Inferior parietal cortex (tissue), 1 donor: ENCODE data around the gene TTC9.

Experiments used
- DNase-seq: peaks from one replicate; pipeline ENCODE4 v3.0.0-alpha.2; 2016; ENCODE audit errors: extremely low spot score

Gene TTC9

DNA sequence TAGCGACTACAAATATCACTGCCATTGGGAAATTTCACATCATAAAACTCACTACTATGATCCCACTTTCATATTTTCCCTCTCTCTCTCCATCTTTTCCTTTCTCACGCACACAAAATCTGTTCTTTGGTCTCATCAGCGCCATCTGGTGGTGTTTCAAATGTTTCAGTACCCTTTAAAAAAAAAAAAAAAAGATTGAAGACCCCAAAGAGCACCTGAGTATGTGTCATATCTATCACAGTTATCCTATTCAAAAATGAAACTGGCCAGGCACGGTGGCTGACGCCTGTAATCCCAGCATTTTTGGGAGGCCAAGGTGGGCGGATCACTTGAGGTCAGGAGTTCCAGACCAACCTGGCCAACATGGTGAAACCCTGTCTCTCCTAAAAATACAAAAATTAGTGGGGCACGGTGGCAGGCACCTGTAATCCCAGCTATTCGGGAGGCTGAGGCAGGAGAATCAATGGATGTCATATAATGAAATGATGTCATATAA is 72.4 kb downstream of the TTC9 start:
- DNase-seq = peak; percentile 66

DNA sequence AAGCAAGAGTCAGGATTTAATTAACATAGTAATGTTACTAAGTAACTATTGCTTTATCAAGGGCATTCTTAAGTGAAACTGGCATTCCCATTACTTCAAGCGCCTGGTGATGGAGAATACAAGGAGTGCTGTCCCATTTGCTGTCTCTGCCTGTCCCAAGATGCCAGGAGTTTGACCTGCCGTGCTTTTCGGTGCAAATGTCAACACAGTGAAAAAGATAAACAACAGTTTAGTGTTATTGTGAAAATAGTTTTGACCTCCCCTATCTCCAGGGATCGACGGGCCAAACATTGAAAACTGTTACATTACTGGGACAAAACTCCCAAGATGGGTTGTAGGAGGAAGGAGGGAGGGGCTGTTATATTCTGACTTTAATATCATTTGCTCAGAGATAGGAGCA is 74.8 kb downstream of the TTC9 start:
- no peak for DNase-seq

DNA sequence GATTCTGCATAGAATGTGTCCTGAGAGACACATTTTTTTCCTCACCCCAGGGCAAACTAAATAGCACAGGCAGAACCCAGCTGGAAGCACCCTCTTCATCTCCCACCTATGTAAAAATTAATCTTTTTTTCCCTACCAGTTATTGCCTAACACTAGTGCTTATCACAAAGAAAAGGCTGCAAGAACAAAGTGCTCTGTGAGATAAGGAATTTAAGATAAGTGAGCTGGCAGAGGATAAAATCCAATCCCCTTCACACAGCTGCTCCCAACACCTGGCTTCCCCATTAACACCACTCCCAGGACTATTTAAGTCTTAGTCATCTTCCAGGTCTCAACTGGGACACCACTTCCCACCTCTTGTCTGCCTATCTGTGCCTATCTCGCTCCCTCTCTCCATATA is 75.2 kb downstream of the TTC9 start:
- no peak for DNase-seq

DNA sequence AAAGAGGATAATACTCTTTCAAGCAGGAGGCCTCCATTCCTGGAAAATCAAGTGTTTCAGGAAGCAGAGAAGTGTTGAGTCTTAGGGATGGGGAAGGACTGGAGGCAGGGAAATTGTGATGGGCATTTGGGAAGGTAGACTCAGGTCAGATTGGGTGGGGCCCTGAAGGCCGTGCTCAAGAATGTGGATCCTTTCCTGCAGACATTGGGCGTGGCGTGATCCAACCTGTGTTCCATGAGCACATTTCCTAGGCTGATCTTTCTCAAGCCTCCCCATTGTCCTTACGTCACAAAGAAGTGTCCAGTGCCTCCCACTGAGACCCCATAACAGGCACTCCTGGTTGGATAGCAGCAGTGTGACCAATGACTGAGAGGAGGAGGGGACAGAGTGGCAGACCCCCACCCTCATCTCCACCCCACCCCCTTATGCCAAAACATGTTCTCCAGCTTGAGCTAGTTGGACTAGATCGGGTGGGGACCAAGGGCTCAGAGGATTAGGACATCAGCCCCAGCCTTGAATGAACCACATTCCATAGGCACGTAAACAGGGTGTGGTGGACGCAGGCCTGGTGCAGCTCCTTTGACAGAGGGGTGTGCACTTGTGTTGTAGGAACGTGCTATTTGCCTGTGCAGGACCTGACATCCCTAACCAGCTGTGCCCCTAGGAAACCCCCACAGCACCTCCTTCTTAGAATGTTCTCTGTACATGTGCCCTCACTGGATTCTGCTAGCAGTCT is 76.8 kb downstream of the TTC9 start:
- no peak for DNase-seq

DNA sequence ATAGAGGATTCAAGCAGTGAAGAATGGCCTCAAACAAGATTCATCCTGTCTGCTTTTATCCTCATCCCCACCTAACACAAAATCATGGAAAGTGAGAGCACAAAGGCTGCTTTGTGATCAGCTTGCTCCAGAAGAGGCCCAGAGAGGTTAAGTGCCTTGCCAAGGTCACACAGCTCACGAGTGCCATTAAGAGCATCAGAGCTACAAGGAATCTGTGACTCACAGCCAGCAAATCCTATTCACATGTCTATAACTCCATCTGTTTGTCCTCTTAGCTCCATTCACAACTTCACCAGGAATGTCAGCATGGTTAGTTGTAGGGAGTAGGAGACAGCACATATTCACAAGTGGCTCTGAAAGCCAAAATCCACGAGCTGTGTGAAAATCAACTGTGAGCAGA is 79.8 kb downstream of the TTC9 start:
- no peak for DNase-seq

DNA sequence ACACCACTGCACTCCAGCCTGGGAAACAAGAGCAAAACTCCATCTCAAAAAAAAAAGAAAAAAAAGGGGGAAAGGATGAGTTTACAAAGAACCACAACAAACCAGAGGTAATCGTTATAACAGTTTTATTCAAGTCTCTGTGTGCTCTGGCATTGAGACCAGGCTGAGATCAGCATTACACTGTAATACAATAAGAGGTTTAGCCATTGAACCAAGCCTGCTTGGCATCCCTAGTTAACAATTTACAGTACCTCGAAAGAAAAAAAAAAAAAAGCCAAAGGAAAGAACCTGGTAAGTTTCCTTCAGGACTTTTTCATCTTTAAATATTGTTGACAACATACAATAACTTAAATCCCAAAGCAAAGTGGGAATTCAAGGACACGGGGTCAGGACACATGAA is 80.7 kb downstream of the TTC9 start:
- no peak for DNase-seq

DNA sequence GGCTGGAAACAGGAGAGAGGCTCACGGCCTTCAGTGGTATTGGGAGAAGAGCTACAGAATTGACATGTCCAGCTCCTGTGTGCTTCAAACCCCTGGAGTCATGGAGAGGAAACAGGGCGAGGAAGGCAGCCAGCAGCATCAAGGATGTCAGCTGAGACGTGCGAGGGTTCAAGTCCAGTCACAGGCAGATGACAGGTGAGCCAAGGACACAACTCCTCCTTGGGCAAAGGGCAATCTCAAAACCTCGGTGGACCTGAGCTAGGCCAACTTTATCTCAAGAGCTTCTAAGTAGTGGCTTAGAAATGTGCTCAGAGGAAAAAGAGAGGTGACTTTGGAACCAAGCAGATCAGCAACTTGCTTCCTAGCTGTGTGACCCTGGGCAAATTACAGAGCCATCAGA is 81.6 kb downstream of the TTC9 start:
- DNase-seq = no peak

DNA sequence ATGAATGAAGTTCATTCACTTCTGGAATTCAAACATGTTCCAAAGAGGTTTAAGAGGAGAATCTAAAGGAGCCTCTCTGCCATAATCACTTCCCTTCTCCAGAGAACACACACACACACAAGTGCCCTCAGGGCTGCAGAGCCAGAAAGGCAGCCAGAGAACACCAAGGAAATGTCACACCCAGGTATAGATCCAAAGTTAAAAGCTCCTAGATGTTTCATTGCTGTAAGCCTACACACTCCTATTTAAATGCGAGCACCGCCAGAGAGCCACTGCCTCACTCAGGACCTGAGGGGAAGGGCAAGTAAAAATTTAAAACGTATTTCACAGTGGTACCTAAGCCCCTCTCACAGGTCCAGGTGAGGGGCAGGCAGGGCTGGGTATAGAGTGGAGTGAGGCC is 82.4 kb downstream of the TTC9 start:
- DNase-seq = no peak

DNA sequence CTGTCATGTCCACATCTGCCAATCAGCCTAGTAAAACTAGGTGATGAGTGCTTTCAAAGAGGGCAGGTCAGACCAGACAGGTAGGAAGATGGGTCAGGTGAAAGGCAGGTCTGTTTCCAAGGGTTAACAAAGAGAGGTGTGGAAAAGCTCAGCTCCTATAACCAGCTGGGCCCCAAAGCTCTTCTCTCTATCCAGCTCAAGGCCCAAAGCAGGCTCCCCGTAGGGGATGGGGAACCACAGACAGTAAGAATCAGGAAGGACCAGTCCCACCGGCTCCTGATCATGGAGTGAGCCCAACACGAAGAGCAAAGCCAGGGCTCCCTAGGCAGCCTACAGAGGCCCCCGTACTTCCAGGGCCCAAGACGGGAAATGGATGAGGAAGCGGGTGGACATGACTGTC is 83.2 kb downstream of the TTC9 start:
- DNase-seq = no peak
